BLaER1 (cell line): ENCODE measurements around the gene UBE2Q2.
"Not testable (repeated sequence)": the region's sequence is repeated elsewhere in the genome, so short reads cannot be mapped to it uniquely, and the experiment has no call there.

Source experiments
- H3K27ac ChIP-seq: shearing (Covaris generic); formaldehyde crosslinking; 2 replicates; pipeline ENCODE4 v1.8.1; 2022
- H3K27me3 ChIP-seq: shearing (Covaris generic); formaldehyde crosslinking; 2 replicates; pipeline ENCODE4 v1.8.1; 2022
- H3K36me3 ChIP-seq: shearing (Covaris generic); formaldehyde crosslinking; 2 replicates; pipeline ENCODE4 v1.8.1; 2022
- H3K4me1 ChIP-seq: shearing (Covaris generic); formaldehyde crosslinking; 2 replicates; pipeline ENCODE4 v1.8.1; 2022
- H3K4me2 ChIP-seq: shearing (Covaris generic); formaldehyde crosslinking; 2 replicates; pipeline ENCODE4 v1.8.1; 2022
- H3K4me3 ChIP-seq: shearing (Covaris generic); formaldehyde crosslinking; 2 replicates; pipeline ENCODE4 v1.8.1; 2022
- H3K9ac ChIP-seq: shearing (Covaris generic); formaldehyde crosslinking; 2 replicates; pipeline ENCODE4 v1.8.1; 2022
- H3K9me3 ChIP-seq: shearing (Covaris generic); formaldehyde crosslinking; 2 replicates; pipeline ENCODE4 v1.8.1; 2022
- H4K20me1 ChIP-seq: shearing (Covaris generic); formaldehyde crosslinking; 2 replicates; pipeline ENCODE4 v1.8.1; 2022
- Cebpa-rat ChIP-seq: shearing (Covaris generic); IDR thresholded peaks from 2 replicates; pipeline ENCODE4 v1.8.1; 2022

Gene UBE2Q2

DNA sequence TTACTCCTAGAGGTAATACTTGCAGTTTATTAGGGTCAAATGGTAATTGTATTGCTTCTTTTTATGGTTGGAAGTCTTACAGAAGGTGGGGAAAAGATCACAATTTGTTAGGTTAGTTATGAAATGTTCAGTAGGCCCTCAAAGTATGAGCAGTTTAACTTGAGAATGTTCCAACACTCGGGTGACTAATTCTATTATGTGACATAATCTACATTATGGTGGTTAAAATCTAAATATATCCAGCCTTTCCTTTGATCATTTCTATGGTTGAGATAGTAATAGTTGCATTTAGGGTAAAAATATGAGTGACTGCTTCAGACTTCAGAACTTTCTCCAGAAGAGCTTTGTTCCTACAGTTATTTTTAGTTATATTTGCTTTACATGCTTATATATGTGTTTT is 40.8 kb downstream of the UBE2Q2 start:
- Histone ChIP-seq H3K27ac (no peak overlapping the region), H3K4me2 (peak overlapping the region; percentile 33), H3K36me3 (peaks cover 87% of the 10 kb centered on the region)

DNA sequence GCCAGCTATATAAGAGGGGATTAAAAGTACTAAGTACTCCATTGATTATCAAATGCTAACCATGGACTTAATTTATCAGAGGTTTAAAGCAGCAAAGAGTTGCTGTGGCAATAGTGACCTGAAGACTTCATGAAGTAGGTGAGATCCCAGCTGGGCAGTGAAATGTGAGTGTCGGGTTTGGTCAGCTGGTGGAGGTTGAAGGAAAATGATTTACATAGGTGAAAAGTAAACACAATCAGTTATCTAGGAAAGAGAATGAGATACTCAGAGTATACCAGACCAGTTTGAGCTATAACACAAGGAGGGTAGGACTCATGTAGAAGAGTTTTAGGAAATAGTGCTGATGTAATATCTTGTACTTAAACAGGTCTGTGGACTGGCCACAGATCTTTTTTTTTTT is 43.9 kb downstream of the UBE2Q2 start:
- no peak overlapping the region for H3K4me3 ChIP-seq
- H3K9ac ChIP-seq = no peak overlapping the region
- H3K9me3 ChIP-seq = no peaks in the 10 kb centered on the region
- H3K36me3 ChIP-seq = peaks cover 82% of the 10 kb centered on the region
- TF ChIP-seq Cebpa-rat = no peak
- no peak overlapping the region for H3K4me2 ChIP-seq
- no peak overlapping the region for H3K27ac ChIP-seq
- no peaks in the 10 kb centered on the region for H3K27me3 ChIP-seq
- peaks cover 18% of the 10 kb centered on the region for H3K4me1 ChIP-seq
- H4K20me1 ChIP-seq = 0 out of 2 replicates have a peak, but pooled peaks cover under 1% of the 10 kb centered on the region

More for the DNA sequence above, 40.8 kb downstream of the UBE2Q2 start:
- no peaks in the 10 kb centered on the region for H3K27me3 ChIP-seq
- no peaks in the 10 kb centered on the region for H3K9me3 ChIP-seq
- H3K4me3 ChIP-seq = no peak overlapping the region
- H3K4me1 ChIP-seq = peaks cover 18% of the 10 kb centered on the region
- 0 out of 2 replicates have a peak, but pooled peaks cover 6% of the 10 kb centered on the region for H4K20me1 ChIP-seq
- H3K9ac ChIP-seq = no peak overlapping the region
- no peak for TF ChIP-seq Cebpa-rat

GRCh38 chr15:75891895-75892294 is 48.6 kb downstream of the UBE2Q2 start:
- no peaks in the 10 kb centered on the region for H3K27me3 ChIP-seq
- peaks cover 73% of the 10 kb centered on the region for H3K36me3 ChIP-seq
- H3K9ac ChIP-seq = no peak overlapping the region
- H3K9me3 ChIP-seq = no peaks in the 10 kb centered on the region
- H4K20me1 ChIP-seq = 0 out of 2 replicates have a peak, but pooled peaks cover 7% of the 10 kb centered on the region
- no peak overlapping the region for H3K4me2 ChIP-seq
- H3K27ac ChIP-seq = no peak overlapping the region
- H3K4me1 ChIP-seq = no peaks in the 10 kb centered on the region
- TF ChIP-seq Cebpa-rat = no peak
- no peak overlapping the region for H3K4me3 ChIP-seq

DNA sequence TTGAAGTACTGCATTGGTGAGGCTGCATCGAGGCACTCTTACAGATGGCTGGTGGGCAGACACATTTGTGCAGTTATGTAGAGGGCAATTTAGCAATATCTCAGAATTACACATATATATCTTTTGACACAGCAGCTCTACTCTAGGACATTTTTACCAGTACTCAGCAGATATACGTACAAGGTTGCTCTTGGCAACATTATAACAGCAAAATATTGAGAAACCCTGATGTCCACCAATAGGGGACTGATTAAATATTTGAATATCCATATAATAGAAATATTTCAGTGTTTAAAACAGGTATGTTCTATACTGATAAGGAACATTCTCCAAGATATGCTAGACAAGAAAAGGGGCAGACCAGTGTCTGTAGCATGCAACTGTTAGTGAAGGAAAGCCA is 52.5 kb downstream of the UBE2Q2 start:
- 0 out of 2 replicates have a peak, but pooled peaks cover 7% of the 10 kb centered on the region for H4K20me1 ChIP-seq
- H3K4me2 ChIP-seq = no peak overlapping the region
- H3K9me3 ChIP-seq = no peaks in the 10 kb centered on the region
- no peak for TF ChIP-seq Cebpa-rat
- no peaks in the 10 kb centered on the region for H3K27me3 ChIP-seq
- no peak overlapping the region for H3K27ac ChIP-seq
- no peak overlapping the region for H3K9ac ChIP-seq
- H3K4me3 ChIP-seq = no peak overlapping the region
- peaks cover 5% of the 10 kb centered on the region for H3K4me1 ChIP-seq
- peaks cover 57% of the 10 kb centered on the region for H3K36me3 ChIP-seq

DNA sequence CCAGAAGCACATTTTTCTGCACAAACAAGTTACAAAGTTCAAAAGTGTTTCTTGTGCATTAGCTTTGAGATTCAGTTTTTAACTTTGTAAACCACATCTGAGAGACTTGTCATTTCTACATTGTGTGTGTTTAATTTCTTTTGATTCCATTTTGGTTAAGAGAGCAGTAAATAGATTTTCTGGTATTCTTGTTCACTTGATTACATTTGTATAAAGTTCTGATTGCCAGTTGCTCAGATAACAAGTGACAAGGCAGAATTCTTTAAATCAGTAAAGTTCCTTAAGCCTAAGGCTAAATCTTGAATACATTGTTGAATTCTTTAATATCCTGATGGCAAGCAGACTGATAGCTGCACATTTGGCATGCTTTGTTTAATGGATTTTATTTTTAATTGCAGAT is 57.3 kb downstream of the UBE2Q2 start:
- peaks cover 49% of the 10 kb centered on the region for H3K36me3 ChIP-seq
- TF ChIP-seq Cebpa-rat = no peak
- H3K4me3 ChIP-seq = no peak overlapping the region
- H3K27me3 ChIP-seq = no peaks in the 10 kb centered on the region
- 0 out of 2 replicates have a peak, but pooled peaks cover 6% of the 10 kb centered on the region for H4K20me1 ChIP-seq
- H3K27ac ChIP-seq = no peak overlapping the region
- no peak overlapping the region for H3K9ac ChIP-seq
- H3K4me2 ChIP-seq = peak overlapping the region; percentile 43
- no peaks in the 10 kb centered on the region for H3K9me3 ChIP-seq
- peaks cover 45% of the 10 kb centered on the region for H3K4me1 ChIP-seq

- TF ChIP-seq Cebpa-rat = no peak
- no peak overlapping the region for H3K27ac ChIP-seq
- no peak overlapping the region for H3K9ac ChIP-seq
- no peaks in the 10 kb centered on the region for H3K27me3 ChIP-seq
- H3K36me3 ChIP-seq = peaks cover 51% of the 10 kb centered on the region
- H3K4me1 ChIP-seq = peaks cover 46% of the 10 kb centered on the region
- peak overlapping the region; percentile 43 for H3K4me2 ChIP-seq
- H3K4me3 ChIP-seq = no peak overlapping the region
- H3K9me3 ChIP-seq = no peaks in the 10 kb centered on the region
- peaks cover 11% of the 10 kb centered on the region; the same call in 1 of the 2 replicates for H4K20me1 ChIP-seq
These were observed 58.9 kb downstream of the UBE2Q2 start for GRCh38 chr15:75902129-75902557.

- Histone ChIP-seq H3K9me3 (no peaks in the 10 kb centered on the region), H3K4me2 (peak within 1 kb of the TSS; percentile 88), H3K9ac (peak within 1 kb of the TSS; percentile 83), H3K27ac (peak within 1 kb of the TSS; percentile 84), H3K36me3 (peaks cover 56% of the 10 kb centered on the region), H3K4me3 (peak within 1 kb of the TSS; percentile 85), H3K4me1 (peaks cover 46% of the 10 kb centered on the region), H3K27me3 (no peaks in the 10 kb centered on the region), H4K20me1 (peaks cover 18% of the 10 kb centered on the region; the same call in 1 of the 2 replicates)
- no peak for TF ChIP-seq Cebpa-rat
These were observed 60.3 kb downstream of the UBE2Q2 start, which contains the start of gene FBXO22 for GRCh38 chr15:75903331-75904239. Gene FBXO22 (plus strand): TSS chr15:75903878. CDS start chr15:75903964, 86 bp downstream.

GRCh38 chr15:75905231-75905630 is 62.0 kb downstream of the UBE2Q2 start:
- Histone ChIP-seq H3K9ac (no peak overlapping the region; the same call in 1 of the 2 replicates), H3K27me3 (no peaks in the 10 kb centered on the region), H4K20me1 (peaks cover 28% of the 10 kb centered on the region; the same call in 1 of the 2 replicates), H3K4me2 (peak overlapping the region; percentile 88), H3K36me3 (peaks cover 61% of the 10 kb centered on the region), H3K4me3 (no peak overlapping the region), H3K4me1 (peaks cover 46% of the 10 kb centered on the region), H3K27ac (no peak overlapping the region), H3K9me3 (peaks cover 7% of the 10 kb centered on the region; the same call in 1 of the 2 replicates)
- no peak for TF ChIP-seq Cebpa-rat

DNA sequence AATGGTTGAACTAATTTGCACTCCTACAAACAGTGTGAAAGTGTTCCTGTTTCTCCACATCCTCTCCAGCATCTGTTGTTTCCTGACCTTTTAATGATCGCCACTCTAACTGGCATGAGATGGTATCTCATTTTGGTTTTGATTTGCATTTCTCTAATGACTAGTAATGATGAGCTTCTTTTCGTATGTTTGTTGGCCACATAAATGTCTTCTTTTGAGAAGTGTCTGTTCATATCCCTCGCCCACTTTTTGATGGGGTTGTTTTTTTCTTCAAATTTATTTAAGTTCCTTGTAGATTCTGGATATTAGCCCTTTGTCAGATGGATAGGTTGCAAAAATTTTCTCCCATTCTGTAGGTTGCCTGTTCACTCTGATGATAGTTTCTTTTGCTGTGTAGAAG is 67.1 kb downstream of the UBE2Q2 start:
- not testable (repeated sequence) for H3K4me1 ChIP-seq, H3K4me2 ChIP-seq, H3K9ac ChIP-seq, H3K27ac ChIP-seq, H3K4me3 ChIP-seq, H3K27me3 ChIP-seq
- peaks cover 89% of the 10 kb centered on the region for H3K36me3 ChIP-seq
- peaks cover 31% of the 10 kb centered on the region for H3K9me3 ChIP-seq
- H4K20me1 ChIP-seq = peaks cover 28% of the 10 kb centered on the region; the same call in 1 of the 2 replicates

GRCh38 chr15:75916978-75917377 is 73.7 kb downstream of the UBE2Q2 start:
- Histone ChIP-seq H4K20me1 (peaks cover 10% of the 10 kb centered on the region; the same call in 1 of the 2 replicates), H3K4me3 (no peak overlapping the region), H3K9me3 (peaks cover 9% of the 10 kb centered on the region; the same call in 1 of the 2 replicates), H3K9ac (no peak overlapping the region), H3K36me3 (peaks cover 81% of the 10 kb centered on the region), H3K4me1 (no peaks in the 10 kb centered on the region), H3K27ac (no peak overlapping the region), H3K27me3 (no peaks in the 10 kb centered on the region), H3K4me2 (no peak overlapping the region)
- TF ChIP-seq Cebpa-rat = no peak
